CD14-positive monocyte (primary cell): ENCODE measurements around the gene SAMD11. TPM values are rescaled to one million over a fixed set of nuclear protein-coding genes. Genes with fewer than 3 reads are reported as not detected.
A peak's percentile ranks its signal among the peaks of the same experiment; 100 is the strongest.

Experiments used
- DNase-seq, 3 donors: peaks; one replicate each; pipeline ENCODE4 v3.0.0-alpha.2; 2011 to 2022
- H2AFZ ChIP-seq: 2 replicates; pipeline ENCODE4 v1.6.0; 2012; ENCODE audit warnings: mild to moderate bottlenecking, low read depth, low read length, inconsistent platforms; ENCODE audit not compliant: insufficient read depth, poor library complexity, severe bottlenecking
- H3K27ac ChIP-seq, 2 donors: 1 replicate in 1 of 2; 2 replicates in 1 of 2; pipeline ENCODE4 v1.5.1; 2012 to 2013; ENCODE audit warnings: low read length in 2 of 2, control low read depth in 1 of 2, inconsistent platforms in 1 of 2, low read depth in 1 of 2, mild to moderate bottlenecking in 1 of 2
- H3K27me3 ChIP-seq, 2 donors: one replicate each; pipeline versions ENCODE4 v1.6.0 to v1.6.1; 2011 to 2013; ENCODE audit warnings: low read length in 2 of 2; ENCODE audit not compliant: control insufficient read depth in 2 of 2, insufficient read depth in 2 of 2
- H3K36me3 ChIP-seq, 2 donors: replicated peaks in 1 of 2; 1 replicate in 1 of 2; 2 replicates in 1 of 2; pipeline versions ENCODE4 v1.5.1 to v1.6.1; 2012 to 2013; ENCODE audit warnings: low read length in 2 of 2, control low read depth in 1 of 2, inconsistent platforms in 1 of 2, mild to moderate bottlenecking in 1 of 2; ENCODE audit not compliant: insufficient read depth in 2 of 2, control insufficient read depth in 1 of 2
- H3K4me1 ChIP-seq, 2 donors: 1 replicate in 1 of 2; 2 replicates in 1 of 2; pipeline versions ENCODE4 v1.5.1 to v1.6.1; 2012 to 2013; ENCODE audit warnings: low read length in 2 of 2, control low read depth in 1 of 2, inconsistent platforms in 1 of 2, mild to moderate bottlenecking in 1 of 2, moderate library complexity in 1 of 2; ENCODE audit not compliant: insufficient read depth in 2 of 2, control insufficient read depth in 1 of 2
- H3K4me2 ChIP-seq: replicated peaks from 2 replicates; pipeline ENCODE3; 2012; ENCODE audit warnings: low read length, moderate library complexity, mild to moderate bottlenecking; ENCODE audit not compliant: poor library complexity, severe bottlenecking; ENCODE audit errors: extremely low read depth
- H3K4me3 ChIP-seq, 3 experiments: fragments of 200-600 bp in 1 of 3; sonication (generic) in 1 of 3; replicated peaks in 1 of 3; 1 replicate in 2 of 3; 2 replicates in 1 of 3; pipeline ENCODE4 v1.5.1; 2011 to 2013; ENCODE audit warnings: low read length in 3 of 3, mild to moderate bottlenecking in 3 of 3, control low read depth in 2 of 3, low read depth in 2 of 3, inconsistent platforms in 1 of 3, moderate library complexity in 1 of 3
- H3K79me2 ChIP-seq: 2 replicates; pipeline ENCODE4 v1.6.0; 2012; ENCODE audit warnings: mild to moderate bottlenecking, control low read depth, inconsistent platforms, low read length, moderate library complexity; ENCODE audit not compliant: insufficient read depth
- H3K9ac ChIP-seq: 2 replicates; pipeline ENCODE4 v1.6.0; 2017; ENCODE audit warnings: low read length, mild to moderate bottlenecking; ENCODE audit not compliant: insufficient read depth, poor library complexity, severe bottlenecking
- H3K9me3 ChIP-seq, 2 donors: replicated peaks in 1 of 2; 1 replicate in 1 of 2; 2 replicates in 1 of 2; pipeline versions ENCODE4 v1.5.1 to v1.6.1; 2012 to 2013; ENCODE audit warnings: low read length in 2 of 2, control low read depth in 1 of 2; ENCODE audit not compliant: control insufficient read depth in 1 of 2, insufficient read depth in 1 of 2
- H4K20me1 ChIP-seq: 2 replicates; pipeline ENCODE4 v1.6.0; 2012; ENCODE audit warnings: mild to moderate bottlenecking, low read length, control low read depth, moderate library complexity; ENCODE audit not compliant: insufficient read depth
- H3K27ac Mint-ChIP-seq, 7 donors: one replicate each; pipeline ENCODE4 v1.8.0; 2020; ENCODE audit warnings: mild to moderate bottlenecking in 7 of 7, mixed read lengths in 7 of 7, moderate library complexity in 6 of 7, inconsistent platforms in 2 of 7
- H3K27me3 Mint-ChIP-seq, 3 donors: one replicate each; pipeline ENCODE4 v1.8.0; 2021 to 2022; ENCODE audit warnings: low read depth in 3 of 3, mild to moderate bottlenecking in 3 of 3, mixed read lengths in 3 of 3, moderate library complexity in 3 of 3, inconsistent platforms in 1 of 3
- H3K36me3 Mint-ChIP-seq, 2 donors: one replicate each; pipeline ENCODE4 v1.8.0; 2020; ENCODE audit warnings: mixed read lengths in 2 of 2, inconsistent platforms in 1 of 2, mild to moderate bottlenecking in 1 of 2
- H3K4me1 Mint-ChIP-seq: one replicate; pipeline ENCODE4 v1.8.0; 2020; ENCODE audit warnings: mild to moderate bottlenecking, mixed read lengths
- H3K4me3 Mint-ChIP-seq, 2 donors: one replicate each; pipeline ENCODE4 v1.8.0; 2020; ENCODE audit warnings: mild to moderate bottlenecking in 2 of 2, mixed read lengths in 2 of 2, moderate library complexity in 1 of 2
- H3K9me3 Mint-ChIP-seq, 7 donors: one replicate each; pipeline ENCODE4 v1.8.0; 2020 to 2022; ENCODE audit warnings: mixed read lengths in 7 of 7, mild to moderate bottlenecking in 6 of 7, moderate library complexity in 6 of 7, inconsistent platforms in 2 of 7
- WGBS: methylation state at CpG from one replicate; pipeline ENCODE4 v1.1.5; 2013; ENCODE audit warnings: missing lambda C conversion rate; ENCODE audit not compliant: insufficient coverage; 5-methylcytosine and 5-hydroxymethylcytosine counted together
- intact Hi-C, 2 donors: fragments of 100-400 bp; cut with micrococcal nuclease; formaldehyde crosslinking; loops; one replicate each; pipeline versions ENCODE4 v1.15.0 to v1.15.1; 2023
- polyA plus RNA-seq, 3 donors: library from polyadenylated mRNA; depleted of rRNA in 1 of 3; unstranded in 2 of 3; stranded (reverse) in 1 of 3; fragments of 300-500 nt in 2 of 3; fragments of >200 nt in 1 of 3; fragmentation: Illumina TruSeq in 2 of 3; gene quantifications; 1 replicate in 2 of 3; 2 replicates in 1 of 3; pipeline ENCODE4 v1.2.3, GENCODE V29; 2012 to 2021
- TF ChIP-seq, protein P1 (sequence below): fragments of 200-600 bp; IDR thresholded peaks from one replicate; pipeline ENCODE4 v1.8.0; 2022; ENCODE audit warnings: antibody characterized with exemption, mild to moderate bottlenecking

Gene SAMD11
- polyA plus RNA-seq, 3 donors: not detected

GRCh38 chr1:965526-966134, 41.9 kb downstream of the SAMD11 start:
- peaks cover 29 to 48% (median 37%) of the 10 kb centered on the region in 3 donors for H3K27me3 Mint-ChIP-seq
- TF ChIP-seq, protein P1, sequence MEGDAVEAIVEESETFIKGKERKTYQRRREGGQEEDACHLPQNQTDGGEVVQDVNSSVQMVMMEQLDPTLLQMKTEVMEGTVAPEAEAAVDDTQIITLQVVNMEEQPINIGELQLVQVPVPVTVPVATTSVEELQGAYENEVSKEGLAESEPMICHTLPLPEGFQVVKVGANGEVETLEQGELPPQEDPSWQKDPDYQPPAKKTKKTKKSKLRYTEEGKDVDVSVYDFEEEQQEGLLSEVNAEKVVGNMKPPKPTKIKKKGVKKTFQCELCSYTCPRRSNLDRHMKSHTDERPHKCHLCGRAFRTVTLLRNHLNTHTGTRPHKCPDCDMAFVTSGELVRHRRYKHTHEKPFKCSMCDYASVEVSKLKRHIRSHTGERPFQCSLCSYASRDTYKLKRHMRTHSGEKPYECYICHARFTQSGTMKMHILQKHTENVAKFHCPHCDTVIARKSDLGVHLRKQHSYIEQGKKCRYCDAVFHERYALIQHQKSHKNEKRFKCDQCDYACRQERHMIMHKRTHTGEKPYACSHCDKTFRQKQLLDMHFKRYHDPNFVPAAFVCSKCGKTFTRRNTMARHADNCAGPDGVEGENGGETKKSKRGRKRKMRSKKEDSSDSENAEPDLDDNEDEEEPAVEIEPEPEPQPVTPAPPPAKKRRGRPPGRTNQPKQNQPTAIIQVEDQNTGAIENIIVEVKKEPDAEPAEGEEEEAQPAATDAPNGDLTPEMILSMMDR: no peak
- H3K4me3 Mint-ChIP-seq: peak overlapping the region; percentile 67 to 76
- Histone ChIP-seq H3K9ac (peak overlapping the region; percentile 75), H3K36me3 (peaks cover 0 to 3% of the 10 kb centered on the region in 2 donors), H3K27me3 (peaks cover 2 to 38% of the 10 kb centered on the region in 2 donors), H3K79me2 (no peaks in the 10 kb centered on the region), H3K9me3 (peaks cover 0 to 8% of the 10 kb centered on the region in 2 donors), H3K4me1 (peaks cover 21 to 31% of the 10 kb centered on the region in 2 donors), H3K4me3 (peak overlapping the region in 2 of 3 experiments; percentile 62 to 79), H4K20me1 (no peaks in the 10 kb centered on the region), H2AFZ (peak overlapping the region; percentile 87), H3K27ac (no peak overlapping the region), H3K4me2 (peak overlapping the region; percentile 86)
- H3K9me3 Mint-ChIP-seq: peaks cover 0 to 3% (median 0%) of the 10 kb centered on the region in 7 donors
- H3K4me1 Mint-ChIP-seq: peaks cover 14% of the 10 kb centered on the region
- H3K27ac Mint-ChIP-seq: peak overlapping the region in 2 of 7 donors; percentile 25 to 63
- intact Hi-C loops: loop anchor here in 1 of 2 donors (10.0 kb wide), 1 partner anchor 61 kb away; no protein-coding TSS in a partner anchor
- peaks cover 16 to 19% of the 10 kb centered on the region in 2 donors for H3K36me3 Mint-ChIP-seq
- WGBS: 65% methylated on average over 22 of the region's 26 CpGs
- DNase-seq: no peak

GRCh38 chr1:966135-966703, 42.5 kb downstream of the SAMD11 start, which contains the start of gene PLEKHN1:
PLEKHN1 (plus strand) TSS chr1:966482; CDS start chr1:966532, 50 bp downstream.
- intact Hi-C loops: loop anchor here in 1 of 2 donors (10.0 kb wide), 1 partner anchor 61 kb away; no protein-coding TSS in a partner anchor
- peak within 1 kb of the TSS; percentile 87 for H2AFZ ChIP-seq

More at GRCh38 chr1:966135-966703, 42.5 kb downstream of the SAMD11 start, which contains the start of gene PLEKHN1:
- Histone ChIP-seq H3K4me1 (peaks cover 20 to 26% of the 10 kb centered on the region in 2 donors), H3K27ac (peak within 1 kb of the TSS in 1 of 2 donors; percentile 62), H3K4me3 (peak within 1 kb of the TSS; percentile 59 to 79 (median 62)), H3K4me2 (peak within 1 kb of the TSS; percentile 86), H4K20me1 (no peaks in the 10 kb centered on the region), H3K9ac (peak within 1 kb of the TSS; percentile 75), H3K79me2 (no peaks in the 10 kb centered on the region), H3K27me3 (peaks cover 3 to 43% of the 10 kb centered on the region in 2 donors), H3K9me3 (peaks cover 0 to 8% of the 10 kb centered on the region in 2 donors), H3K36me3 (peaks cover 0 to 3% of the 10 kb centered on the region in 2 donors)
- peak; percentile 26 to 56 (median 34) for DNase-seq
- TF ChIP-seq, protein P1: no peak
- Mint-ChIP-seq H3K27ac (peak within 1 kb of the TSS in 2 of 7 donors; percentile 35 to 63), H3K9me3 (peaks cover 0 to 3% (median 0%) of the 10 kb centered on the region in 7 donors), H3K4me3 (peak within 1 kb of the TSS; percentile 83 to 90), H3K36me3 (peaks cover 16 to 19% of the 10 kb centered on the region in 2 donors), H3K27me3 (peaks cover 34 to 54% (median 42%) of the 10 kb centered on the region in 3 donors), H3K4me1 (peaks cover 14% of the 10 kb centered on the region)
- 1% methylated on average over 31 of the region's 31 CpGs for WGBS
